WTC11 (cell line): ENCODE data around the gene ABI2. TPM values are rescaled to one million over a fixed set of nuclear protein-coding genes. Genes with fewer than 3 reads are reported as not detected.

Experiments
- ATAC-seq: fragments of 200-7000 bp; cut with Tn5 transposase; 2 replicates; pipeline ENCODE4 v1.10.0; 2021; ENCODE audit warnings: mild to moderate bottlenecking, moderate library complexity
- CTCF ChIA-PET: fragments of 300-600 bp; sonication (Branson Sonifier 250); formaldehyde crosslinking; loops from one replicate; lab custom pipeline; 2021; ENCODE audit warnings: antibody characterized with exemption; lab: Charles Lee
- POLR2A ChIA-PET: fragments of 350-600 bp; sonication (Branson Sonifier 250); formaldehyde crosslinking; loops from one replicate; lab custom pipeline; 2021; ENCODE audit warnings: antibody characterized with exemption; lab: Charles Lee
- DNase-seq: peaks from one replicate; pipeline ENCODE4 v3.0.0; 2021; ENCODE audit warnings: low spot score
- H3K27ac Mint-ChIP-seq: 2 replicates; pipeline ENCODE4 v1.8.0; 2021; ENCODE audit warnings: mixed read lengths
- H3K27me3 Mint-ChIP-seq: 2 replicates; pipeline ENCODE4 v1.8.0; 2021; ENCODE audit warnings: low read depth, mild to moderate bottlenecking, moderate library complexity, mixed read lengths
- H3K36me3 Mint-ChIP-seq: 2 replicates; pipeline ENCODE4 v1.8.0; 2021; ENCODE audit warnings: mixed read lengths
- H3K4me1 Mint-ChIP-seq: 2 replicates; pipeline ENCODE4 v1.8.0; 2022; ENCODE audit warnings: mixed read lengths
- H3K4me3 Mint-ChIP-seq: 2 replicates; pipeline ENCODE4 v1.8.0; 2021; ENCODE audit warnings: mild to moderate bottlenecking, moderate library complexity, mixed read lengths
- H3K9me3 Mint-ChIP-seq: 2 replicates; pipeline ENCODE4 v1.8.0; 2021; ENCODE audit warnings: mixed read lengths
- ATF3 ChIP-seq: sonication (generic); formaldehyde crosslinking; conservative IDR thresholded peaks from 2 replicates; pipeline ENCODE4 v1.8.1; 2022; ENCODE audit warnings: mild to moderate bottlenecking, missing genetic modification reagents
- CDX4 ChIP-seq: fragments of 250-450 bp; sonication (Bioruptor Pico); IDR thresholded peaks from 2 replicates; pipeline ENCODE4 v1.9.0; 2021; ENCODE audit warnings: moderate library complexity, mild to moderate bottlenecking, inconsistent platforms, borderline replicate concordance
- ELF4 ChIP-seq: sonication (generic); formaldehyde crosslinking; IDR thresholded peaks from 2 replicates; pipeline ENCODE4 v1.8.1; 2022; ENCODE audit warnings: low read depth, mild to moderate bottlenecking, moderate library complexity, missing genetic modification reagents
- GABPB1 ChIP-seq: sonication (generic); formaldehyde crosslinking; IDR thresholded peaks from 2 replicates; pipeline ENCODE4 v1.8.1; 2023; ENCODE audit warnings: mild to moderate bottlenecking, missing genetic modification reagents
- HMGXB4 ChIP-seq: sonication (generic); formaldehyde crosslinking; IDR thresholded peaks from 2 replicates; pipeline ENCODE4 v1.8.1; 2023; ENCODE audit warnings: mild to moderate bottlenecking, moderate library complexity, missing genetic modification reagents
- KAT7 ChIP-seq: sonication (generic); formaldehyde crosslinking; IDR thresholded peaks from 2 replicates; pipeline ENCODE4 v1.8.1; 2023; ENCODE audit warnings: missing genetic modification reagents, mild to moderate bottlenecking, borderline replicate concordance
- PRRX2 ChIP-seq: fragments of 250-450 bp; sonication (Bioruptor Pico); IDR thresholded peaks from 2 replicates; pipeline ENCODE4 v1.8.0; 2021; ENCODE audit warnings: mild to moderate bottlenecking
- SP1 ChIP-seq: sonication (generic); formaldehyde crosslinking; conservative IDR thresholded peaks from 2 replicates; pipeline ENCODE4 v1.8.1; 2022; ENCODE audit warnings: missing genetic modification reagents
- ZNF138 ChIP-seq: sonication (generic); formaldehyde crosslinking; conservative IDR thresholded peaks from 2 replicates; pipeline ENCODE4 v1.8.1; 2022; ENCODE audit warnings: mild to moderate bottlenecking, moderate library complexity, missing genetic modification reagents
- ZNF416 ChIP-seq: fragments of 250-450 bp; sonication (Bioruptor Pico); IDR thresholded peaks from 2 replicates; pipeline ENCODE4 v1.9.0; 2021; ENCODE audit warnings: mild to moderate bottlenecking, inconsistent platforms
- ZNF532 ChIP-seq: fragments of 250-450 bp; sonication (Bioruptor Pico); IDR thresholded peaks from 2 replicates; pipeline ENCODE4 v1.9.0; 2021; ENCODE audit warnings: mild to moderate bottlenecking, borderline replicate concordance
- total RNA-seq: library from RNA; stranded (reverse); gene quantifications from 3 replicates; pipeline ENCODE4 v1.2.3, GENCODE V29; 2021
- TF ChIP-seq, protein P1 (sequence below): sonication (generic); formaldehyde crosslinking; IDR thresholded peaks from 2 replicates; pipeline ENCODE4 v1.8.1; 2023; ENCODE audit warnings: mild to moderate bottlenecking, missing genetic modification reagents
- TF ChIP-seq, protein P2 (sequence below): fragments of 200-600 bp; IDR thresholded peaks from 2 replicates; pipeline ENCODE4 v1.8.0; 2022; ENCODE audit warnings: antibody characterized with exemption
- TF ChIP-seq, protein P3 (sequence below): sonication (generic); formaldehyde crosslinking; IDR thresholded peaks from 2 replicates; pipeline ENCODE4 v1.8.0; 2023; ENCODE audit warnings: mild to moderate bottlenecking, missing genetic modification reagents

Gene ABI2
- total RNA-seq, 1 experiment from 2014 or later = 121 TPM

- ChIA-PET CTCF (interaction anchor here (0.6 kb wide), 1 partner anchor 12 kb away, joined by 5 read pairs; no protein-coding TSS in a partner anchor), POLR2A (no interaction called here)
- Mint-ChIP-seq H3K27ac (peak overlapping the region; percentile 85), H3K36me3 (peaks cover 15% of the 10 kb centered on the region), H3K4me3 (no peak overlapping the region), H3K27me3 (no peaks in the 10 kb centered on the region), H3K9me3 (0 out of 2 replicates have a peak, but pooled peaks cover 3% of the 10 kb centered on the region), H3K4me1 (peaks cover 35% of the 10 kb centered on the region)
- peak; percentile 96 for ATAC-seq
- TF ChIP-seq GABPB1 (CRISPR knock-in tag) (no peak), ZNF532 (no peak), ZNF416 (no peak), CDX4 (no peak), PRRX2 (CRISPR knock-in tag) (no peak), ATF3 (CRISPR knock-in tag) (no peak), SP1 (CRISPR knock-in tag) (no peak), ZNF138 (CRISPR knock-in tag) (no peak), HMGXB4 (CRISPR knock-in tag) (no peak), KAT7 (CRISPR knock-in tag) (no peak), ELF4 (CRISPR knock-in tag) (no peak)
- TF ChIP-seq, protein P1, sequence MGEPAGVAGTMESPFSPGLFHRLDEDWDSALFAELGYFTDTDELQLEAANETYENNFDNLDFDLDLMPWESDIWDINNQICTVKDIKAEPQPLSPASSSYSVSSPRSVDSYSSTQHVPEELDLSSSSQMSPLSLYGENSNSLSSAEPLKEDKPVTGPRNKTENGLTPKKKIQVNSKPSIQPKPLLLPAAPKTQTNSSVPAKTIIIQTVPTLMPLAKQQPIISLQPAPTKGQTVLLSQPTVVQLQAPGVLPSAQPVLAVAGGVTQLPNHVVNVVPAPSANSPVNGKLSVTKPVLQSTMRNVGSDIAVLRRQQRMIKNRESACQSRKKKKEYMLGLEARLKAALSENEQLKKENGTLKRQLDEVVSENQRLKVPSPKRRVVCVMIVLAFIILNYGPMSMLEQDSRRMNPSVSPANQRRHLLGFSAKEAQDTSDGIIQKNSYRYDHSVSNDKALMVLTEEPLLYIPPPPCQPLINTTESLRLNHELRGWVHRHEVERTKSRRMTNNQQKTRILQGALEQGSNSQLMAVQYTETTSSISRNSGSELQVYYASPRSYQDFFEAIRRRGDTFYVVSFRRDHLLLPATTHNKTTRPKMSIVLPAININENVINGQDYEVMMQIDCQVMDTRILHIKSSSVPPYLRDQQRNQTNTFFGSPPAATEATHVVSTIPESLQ (CRISPR knock-in tag) = no peak
- TF ChIP-seq, protein P2, sequence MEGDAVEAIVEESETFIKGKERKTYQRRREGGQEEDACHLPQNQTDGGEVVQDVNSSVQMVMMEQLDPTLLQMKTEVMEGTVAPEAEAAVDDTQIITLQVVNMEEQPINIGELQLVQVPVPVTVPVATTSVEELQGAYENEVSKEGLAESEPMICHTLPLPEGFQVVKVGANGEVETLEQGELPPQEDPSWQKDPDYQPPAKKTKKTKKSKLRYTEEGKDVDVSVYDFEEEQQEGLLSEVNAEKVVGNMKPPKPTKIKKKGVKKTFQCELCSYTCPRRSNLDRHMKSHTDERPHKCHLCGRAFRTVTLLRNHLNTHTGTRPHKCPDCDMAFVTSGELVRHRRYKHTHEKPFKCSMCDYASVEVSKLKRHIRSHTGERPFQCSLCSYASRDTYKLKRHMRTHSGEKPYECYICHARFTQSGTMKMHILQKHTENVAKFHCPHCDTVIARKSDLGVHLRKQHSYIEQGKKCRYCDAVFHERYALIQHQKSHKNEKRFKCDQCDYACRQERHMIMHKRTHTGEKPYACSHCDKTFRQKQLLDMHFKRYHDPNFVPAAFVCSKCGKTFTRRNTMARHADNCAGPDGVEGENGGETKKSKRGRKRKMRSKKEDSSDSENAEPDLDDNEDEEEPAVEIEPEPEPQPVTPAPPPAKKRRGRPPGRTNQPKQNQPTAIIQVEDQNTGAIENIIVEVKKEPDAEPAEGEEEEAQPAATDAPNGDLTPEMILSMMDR = no peak
- TF ChIP-seq, protein P3, sequence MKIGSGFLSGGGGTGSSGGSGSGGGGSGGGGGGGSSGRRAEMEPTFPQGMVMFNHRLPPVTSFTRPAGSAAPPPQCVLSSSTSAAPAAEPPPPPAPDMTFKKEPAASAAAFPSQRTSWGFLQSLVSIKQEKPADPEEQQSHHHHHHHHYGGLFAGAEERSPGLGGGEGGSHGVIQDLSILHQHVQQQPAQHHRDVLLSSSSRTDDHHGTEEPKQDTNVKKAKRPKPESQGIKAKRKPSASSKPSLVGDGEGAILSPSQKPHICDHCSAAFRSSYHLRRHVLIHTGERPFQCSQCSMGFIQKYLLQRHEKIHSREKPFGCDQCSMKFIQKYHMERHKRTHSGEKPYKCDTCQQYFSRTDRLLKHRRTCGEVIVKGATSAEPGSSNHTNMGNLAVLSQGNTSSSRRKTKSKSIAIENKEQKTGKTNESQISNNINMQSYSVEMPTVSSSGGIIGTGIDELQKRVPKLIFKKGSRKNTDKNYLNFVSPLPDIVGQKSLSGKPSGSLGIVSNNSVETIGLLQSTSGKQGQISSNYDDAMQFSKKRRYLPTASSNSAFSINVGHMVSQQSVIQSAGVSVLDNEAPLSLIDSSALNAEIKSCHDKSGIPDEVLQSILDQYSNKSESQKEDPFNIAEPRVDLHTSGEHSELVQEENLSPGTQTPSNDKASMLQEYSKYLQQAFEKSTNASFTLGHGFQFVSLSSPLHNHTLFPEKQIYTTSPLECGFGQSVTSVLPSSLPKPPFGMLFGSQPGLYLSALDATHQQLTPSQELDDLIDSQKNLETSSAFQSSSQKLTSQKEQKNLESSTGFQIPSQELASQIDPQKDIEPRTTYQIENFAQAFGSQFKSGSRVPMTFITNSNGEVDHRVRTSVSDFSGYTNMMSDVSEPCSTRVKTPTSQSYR (CRISPR knock-in tag) = no peak
- no peak for DNase-seq
These were observed 12.7 kb downstream of the ABI2 start for GRCh38 chr2:203340791-203341487.
